WTC11 (cell line): ENCODE data around the gene DTX2. TPM values are rescaled to one million over a fixed set of nuclear protein-coding genes. Genes with fewer than 3 reads are reported as not detected.
"Not testable (repeated sequence)": the region's sequence is repeated elsewhere in the genome, so short reads cannot be mapped to it uniquely, and the experiment has no call there.

Experiments
- ATAC-seq: fragments of 200-7000 bp; cut with Tn5 transposase; 2 replicates; pipeline ENCODE4 v1.10.0; 2021; ENCODE audit warnings: mild to moderate bottlenecking, moderate library complexity
- CTCF ChIA-PET: fragments of 300-600 bp; sonication (Branson Sonifier 250); formaldehyde crosslinking; loops from one replicate; lab custom pipeline; 2021; ENCODE audit warnings: antibody characterized with exemption; lab: Charles Lee
- POLR2A ChIA-PET: fragments of 350-600 bp; sonication (Branson Sonifier 250); formaldehyde crosslinking; loops from one replicate; lab custom pipeline; 2021; ENCODE audit warnings: antibody characterized with exemption; lab: Charles Lee
- DNase-seq: peaks from one replicate; pipeline ENCODE4 v3.0.0; 2021; ENCODE audit warnings: low spot score
- H3K27ac Mint-ChIP-seq: 2 replicates; pipeline ENCODE4 v1.8.0; 2021; ENCODE audit warnings: mixed read lengths
- H3K27me3 Mint-ChIP-seq: 2 replicates; pipeline ENCODE4 v1.8.0; 2021; ENCODE audit warnings: low read depth, mild to moderate bottlenecking, moderate library complexity, mixed read lengths
- H3K36me3 Mint-ChIP-seq: 2 replicates; pipeline ENCODE4 v1.8.0; 2021; ENCODE audit warnings: mixed read lengths
- H3K4me1 Mint-ChIP-seq: 2 replicates; pipeline ENCODE4 v1.8.0; 2022; ENCODE audit warnings: mixed read lengths
- H3K4me3 Mint-ChIP-seq: 2 replicates; pipeline ENCODE4 v1.8.0; 2021; ENCODE audit warnings: mild to moderate bottlenecking, moderate library complexity, mixed read lengths
- H3K9me3 Mint-ChIP-seq: 2 replicates; pipeline ENCODE4 v1.8.0; 2021; ENCODE audit warnings: mixed read lengths
- total RNA-seq: library from RNA; stranded (reverse); gene quantifications from 3 replicates; pipeline ENCODE4 v1.2.3, GENCODE V29; 2021

Gene DTX2
- total RNA-seq, 1 experiment from 2014 or later = 79.2 TPM

GRCh38 chr7:76476742-76477474 is 15.4 kb downstream of the DTX2 start:
- peak; percentile 12; the same call in 1 of the 2 replicates for ATAC-seq
- POLR2A ChIA-PET, H3K36me3 Mint-ChIP-seq, H3K4me3 Mint-ChIP-seq, H3K9me3 Mint-ChIP-seq, H3K4me1 Mint-ChIP-seq, H3K27me3 Mint-ChIP-seq, CTCF ChIA-PET, DNase-seq: not testable (repeated sequence)
- peak overlapping the region; percentile 80 for H3K27ac Mint-ChIP-seq

- peaks cover 16% of the 10 kb centered on the region for H3K36me3 Mint-ChIP-seq
- H3K27me3 Mint-ChIP-seq, ATAC-seq, H3K4me1 Mint-ChIP-seq, CTCF ChIA-PET, DNase-seq, H3K4me3 Mint-ChIP-seq, POLR2A ChIA-PET, H3K27ac Mint-ChIP-seq, H3K9me3 Mint-ChIP-seq: not testable (repeated sequence)
Measured at GRCh38 chr7:76479628-76480027, 18.1 kb downstream of the DTX2 start.

GRCh38 chr7:76480403-76481253 is 19.1 kb downstream of the DTX2 start:
- H3K4me3 Mint-ChIP-seq, CTCF ChIA-PET, H3K9me3 Mint-ChIP-seq, POLR2A ChIA-PET, DNase-seq, H3K4me1 Mint-ChIP-seq, H3K27ac Mint-ChIP-seq, H3K27me3 Mint-ChIP-seq: not testable (repeated sequence)
- peaks cover 16% of the 10 kb centered on the region for H3K36me3 Mint-ChIP-seq
- ATAC-seq = peak; percentile 43; the same call in 1 of the 2 replicates

GRCh38 chr7:76482660-76483059 is 21.2 kb downstream of the DTX2 start:
- CTCF ChIA-PET, H3K4me3 Mint-ChIP-seq, H3K27ac Mint-ChIP-seq, DNase-seq, POLR2A ChIA-PET, H3K9me3 Mint-ChIP-seq, H3K4me1 Mint-ChIP-seq, ATAC-seq, H3K27me3 Mint-ChIP-seq: not testable (repeated sequence)
- peaks cover 16% of the 10 kb centered on the region for H3K36me3 Mint-ChIP-seq

GRCh38 chr7:76483081-76483480 is 21.6 kb downstream of the DTX2 start:
- H3K27me3 Mint-ChIP-seq, DNase-seq, POLR2A ChIA-PET, H3K9me3 Mint-ChIP-seq, ATAC-seq, H3K4me3 Mint-ChIP-seq, CTCF ChIA-PET, H3K4me1 Mint-ChIP-seq: not testable (repeated sequence)
- Mint-ChIP-seq H3K27ac (peak overlapping the region; percentile 84; the same call in 1 of the 2 replicates), H3K36me3 (peaks cover 16% of the 10 kb centered on the region)

DNA sequence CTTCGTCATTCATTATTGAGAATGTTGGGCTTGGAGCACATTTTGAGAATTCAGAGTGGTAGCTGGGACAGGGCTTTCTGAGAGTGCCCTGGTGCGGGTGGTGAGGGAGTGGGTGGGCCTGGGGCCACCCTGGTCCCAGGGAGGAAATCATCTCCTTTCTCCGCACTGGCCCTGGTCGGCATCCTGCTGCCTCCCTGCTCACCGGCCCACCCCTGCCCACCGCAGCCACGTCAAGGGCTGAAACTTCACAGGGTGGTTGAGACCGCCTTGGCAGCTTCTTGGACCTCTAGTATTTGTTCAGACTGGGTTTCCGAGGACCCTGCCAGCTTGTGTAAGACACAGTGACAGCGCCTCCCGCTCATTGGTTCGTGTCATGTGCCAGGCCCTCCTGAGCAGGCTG is 22.9 kb downstream of the DTX2 start:
- H3K9me3 Mint-ChIP-seq, H3K27me3 Mint-ChIP-seq, POLR2A ChIA-PET, CTCF ChIA-PET, H3K27ac Mint-ChIP-seq, DNase-seq, ATAC-seq, H3K4me1 Mint-ChIP-seq, H3K4me3 Mint-ChIP-seq: not testable (repeated sequence)
- H3K36me3 Mint-ChIP-seq = peaks cover 16% of the 10 kb centered on the region

DNA sequence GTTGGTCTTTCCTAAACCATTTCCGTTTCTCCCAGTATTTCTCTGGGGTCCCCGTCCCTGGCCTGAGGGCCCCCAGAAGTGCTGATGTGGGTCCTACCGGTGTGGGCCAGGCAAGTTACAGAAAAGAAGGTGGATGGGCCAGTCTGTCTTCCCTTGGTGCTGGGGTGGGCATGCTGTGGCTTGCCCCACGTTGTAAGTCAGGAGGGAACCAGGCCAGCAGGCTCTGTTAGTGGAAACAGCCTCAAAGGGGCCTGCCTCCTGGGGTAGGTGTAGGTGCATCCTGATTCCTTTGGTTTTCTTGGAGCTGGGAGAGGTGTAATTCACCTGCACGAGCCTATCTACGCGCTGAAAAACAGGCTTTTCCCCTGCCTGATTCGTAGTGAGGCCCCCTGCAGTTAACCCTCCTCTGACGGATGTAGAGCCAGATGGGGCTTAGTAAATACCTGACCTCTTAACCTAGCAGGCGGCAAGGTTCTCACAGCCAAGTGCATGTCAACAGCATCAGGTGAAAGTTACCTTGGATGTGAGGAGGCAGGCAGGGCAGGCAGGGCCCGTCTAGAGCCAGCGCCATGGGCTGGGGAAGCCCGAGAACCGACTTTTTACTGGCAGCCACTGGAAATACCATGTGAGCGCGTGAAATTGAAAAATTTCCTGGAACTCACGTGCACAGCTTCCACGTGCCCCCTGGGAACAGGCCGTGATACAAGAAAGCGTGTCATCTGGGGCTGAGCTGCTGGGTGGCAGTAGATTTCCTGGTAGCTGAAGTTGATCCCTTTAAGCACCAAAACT is 24.5 kb downstream of the DTX2 start:
- H3K27ac Mint-ChIP-seq, POLR2A ChIA-PET, CTCF ChIA-PET, H3K4me3 Mint-ChIP-seq, H3K9me3 Mint-ChIP-seq, H3K4me1 Mint-ChIP-seq, H3K27me3 Mint-ChIP-seq: not testable (repeated sequence)
- H3K36me3 Mint-ChIP-seq = peaks cover 16% of the 10 kb centered on the region
- ATAC-seq = peak; percentile 89
- DNase-seq = peak; percentile 65

DNA sequence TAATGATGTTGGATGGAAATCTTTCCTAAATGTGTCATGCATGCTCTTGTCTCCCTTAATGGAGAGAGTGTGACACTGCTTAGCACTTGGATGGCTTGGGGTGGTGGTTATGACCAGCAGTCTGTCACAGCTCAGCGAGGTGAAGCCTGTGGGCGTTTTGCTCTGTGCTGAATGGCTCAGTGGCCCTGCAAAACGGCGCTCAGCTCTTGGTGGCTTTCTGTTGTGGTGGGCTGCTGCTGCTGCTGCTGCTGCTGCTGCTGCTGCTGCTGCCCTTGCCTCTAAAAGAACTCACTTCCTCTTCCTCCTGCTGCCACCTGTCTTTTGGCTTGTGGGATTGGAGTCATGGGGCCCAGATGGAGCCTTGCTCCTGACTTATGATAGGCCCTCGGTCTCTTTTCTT is 25.1 kb downstream of the DTX2 start:
- Mint-ChIP-seq H3K27ac (peak overlapping the region; percentile 45; the same call in 1 of the 2 replicates), H3K36me3 (peaks cover 16% of the 10 kb centered on the region)
- H3K9me3 Mint-ChIP-seq, H3K27me3 Mint-ChIP-seq, POLR2A ChIA-PET, CTCF ChIA-PET, ATAC-seq, H3K4me3 Mint-ChIP-seq, DNase-seq, H3K4me1 Mint-ChIP-seq: not testable (repeated sequence)

DNA sequence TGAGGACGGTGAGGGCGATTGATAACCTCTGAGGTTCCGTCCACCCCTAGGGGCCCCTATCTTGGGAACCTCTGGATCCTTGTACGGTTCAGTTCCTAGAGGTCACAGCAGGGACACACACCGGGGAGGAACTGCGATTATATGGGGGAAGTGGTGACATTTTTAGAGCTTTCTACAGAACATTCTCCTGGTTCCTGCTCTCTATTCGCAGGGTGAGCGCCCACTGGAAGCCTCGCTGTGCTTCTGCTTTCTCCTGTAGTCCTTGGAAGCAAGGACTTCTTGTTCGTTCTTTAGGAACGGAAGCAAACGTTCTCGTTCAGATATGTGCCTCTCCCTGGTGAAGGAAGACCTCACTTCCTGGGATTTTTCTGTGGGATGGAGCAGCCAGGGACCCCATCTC is 26.5 kb downstream of the DTX2 start:
- H3K27ac Mint-ChIP-seq, DNase-seq, H3K27me3 Mint-ChIP-seq, POLR2A ChIA-PET, CTCF ChIA-PET, H3K4me3 Mint-ChIP-seq, H3K9me3 Mint-ChIP-seq, H3K4me1 Mint-ChIP-seq, H3K36me3 Mint-ChIP-seq, ATAC-seq: not testable (repeated sequence)

GRCh38 chr7:76492139-76492538 is 30.6 kb downstream of the DTX2 start:
- H3K4me1 Mint-ChIP-seq, H3K36me3 Mint-ChIP-seq, ATAC-seq, DNase-seq, H3K4me3 Mint-ChIP-seq, H3K9me3 Mint-ChIP-seq, H3K27me3 Mint-ChIP-seq, CTCF ChIA-PET, H3K27ac Mint-ChIP-seq, POLR2A ChIA-PET: not testable (repeated sequence)

DNA sequence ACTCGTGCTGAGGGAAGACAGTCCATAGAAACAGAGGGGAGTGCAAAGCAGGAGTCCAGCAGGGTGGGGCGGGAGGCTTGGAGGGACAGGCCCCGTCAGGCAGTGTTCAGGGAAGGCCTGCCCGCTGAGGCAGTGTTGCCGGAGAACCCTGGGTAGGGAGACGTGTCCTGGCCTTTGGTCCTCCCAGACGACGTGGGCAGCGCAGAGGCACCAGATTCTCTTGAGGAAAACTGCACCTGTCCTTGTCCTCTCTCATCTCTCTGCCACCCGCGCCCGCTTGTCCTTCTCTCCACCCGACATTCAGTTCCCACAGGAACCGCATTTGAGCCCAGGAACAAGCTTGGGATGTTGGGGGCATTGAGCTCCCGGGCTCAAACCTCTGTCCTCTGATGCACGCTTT is 34.2 kb downstream of the DTX2 start:
- H3K4me3 Mint-ChIP-seq, H3K36me3 Mint-ChIP-seq, DNase-seq, CTCF ChIA-PET, H3K9me3 Mint-ChIP-seq, H3K27me3 Mint-ChIP-seq, POLR2A ChIA-PET, ATAC-seq, H3K4me1 Mint-ChIP-seq: not testable (repeated sequence)
- H3K27ac Mint-ChIP-seq = peak overlapping the region; percentile 49; the same call in 1 of the 2 replicates
